Forelimb muscle (tissue), 1 donor: ENCODE measurements around the gene ADCY3. TPM values are rescaled to one million over a fixed set of nuclear protein-coding genes. Genes with fewer than 3 reads are reported as not detected.

Experiments
- DNase-seq: peaks from one replicate; pipeline ENCODE4 v3.0.0-alpha.2; 2013; ENCODE audit warnings: low read depth
- polyA plus RNA-seq: library from polyadenylated mRNA; unstranded; fragments of 120-200 nt; gene quantifications from one replicate; pipeline ENCODE4 v1.2.1, GENCODE V29; 2013; ENCODE audit not compliant: insufficient read length

The ADCY3 gene
- polyA plus RNA-seq, 1 donor: 22.0 TPM

DNA sequence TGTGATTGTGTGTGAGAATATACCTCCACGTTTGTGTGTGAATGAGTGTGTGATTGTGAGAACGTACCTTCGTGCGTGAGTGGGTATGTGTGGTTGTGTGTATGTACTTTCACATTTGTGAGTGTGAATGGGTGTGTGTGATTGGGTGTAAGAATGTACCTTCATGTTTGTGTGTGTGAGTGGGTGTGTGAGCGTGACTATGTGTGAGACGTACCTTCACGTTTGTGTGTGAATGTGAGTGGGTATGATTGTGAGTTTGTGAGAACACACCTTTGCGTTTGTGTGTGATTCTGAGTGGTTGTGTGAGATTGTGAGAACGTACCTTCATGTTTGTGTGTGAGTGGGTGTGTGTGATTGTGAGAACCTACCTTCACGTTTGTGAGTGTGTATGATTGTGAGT, 5.8 kb upstream of the ADCY3 start:
- DNase-seq: no peak

- DNase-seq: no peak
Observed at GRCh38 chr2:24924732-24925131, 4.7 kb upstream of the ADCY3 start.

GRCh38 chr2:24924266-24924665, 4.2 kb upstream of the ADCY3 start:
- DNase-seq: no peak

GRCh38 chr2:24923106-24923505, 3.1 kb upstream of the ADCY3 start:
- no peak for DNase-seq

- DNase-seq: no peak
Observed at GRCh38 chr2:24922556-24922955, 2.5 kb upstream of the ADCY3 start.

- DNase-seq: no peak
Observed at GRCh38 chr2:24920809-24921441, 888 bp upstream of the ADCY3 start.

- DNase-seq: no peak
Observed at GRCh38 chr2:24919506-24920097, 435 bp downstream of the ADCY3 start.

GRCh38 chr2:24919037-24919505, 966 bp downstream of the ADCY3 start:
- no peak for DNase-seq

GRCh38 chr2:24918326-24919036, 1.6 kb downstream of the ADCY3 start:
- DNase-seq: no peak

GRCh38 chr2:24917731-24918325, 2.2 kb downstream of the ADCY3 start:
- DNase-seq: no peak

GRCh38 chr2:24917086-24917485, 3.0 kb downstream of the ADCY3 start:
- DNase-seq: no peak

DNA sequence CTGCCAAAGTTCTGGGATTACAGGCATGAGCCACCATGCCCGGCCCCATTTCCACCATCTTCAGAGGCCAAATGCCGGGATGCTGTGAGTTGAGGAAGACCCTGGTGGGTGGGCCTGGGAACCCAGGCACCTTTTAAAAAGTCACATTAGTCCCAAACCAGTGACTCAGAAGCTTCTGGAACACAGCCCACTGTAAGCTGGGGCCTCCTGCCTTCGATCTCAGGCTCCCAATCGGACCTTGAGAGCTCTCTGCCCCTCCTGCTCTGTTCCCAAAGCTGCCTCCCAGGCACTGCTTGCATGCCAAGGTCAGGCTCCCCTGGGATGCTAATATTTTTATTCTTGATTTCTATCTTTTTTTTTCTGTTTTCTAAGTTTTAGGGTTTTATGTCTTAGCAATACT, 4.2 kb downstream of the ADCY3 start:
- DNase-seq: no peak

DNA sequence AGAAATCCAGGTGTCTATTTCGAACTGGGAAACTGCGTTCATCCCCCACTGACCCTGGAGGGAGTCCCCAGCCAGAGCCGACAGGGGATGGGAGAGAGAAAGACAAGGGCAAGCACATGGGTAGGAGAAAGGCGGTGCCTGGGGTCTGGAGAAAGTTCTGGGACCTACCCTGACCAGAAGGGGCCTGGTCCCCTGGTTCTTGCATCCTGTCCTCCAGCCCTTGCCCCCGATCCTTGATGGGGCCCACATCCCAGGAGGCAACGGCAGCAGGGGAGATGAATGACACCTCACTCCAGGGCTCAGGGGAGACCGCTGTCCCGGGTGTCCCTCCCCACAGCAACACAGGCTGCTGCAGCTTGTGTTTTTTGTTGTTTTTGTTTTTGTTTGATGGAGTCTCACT, 4.9 kb downstream of the ADCY3 start:
- DNase-seq: no peak

GRCh38 chr2:24914713-24915112, 5.3 kb downstream of the ADCY3 start:
- DNase-seq: no peak

GRCh38 chr2:24913911-24914310, 6.1 kb downstream of the ADCY3 start:
- DNase-seq: no peak

DNA sequence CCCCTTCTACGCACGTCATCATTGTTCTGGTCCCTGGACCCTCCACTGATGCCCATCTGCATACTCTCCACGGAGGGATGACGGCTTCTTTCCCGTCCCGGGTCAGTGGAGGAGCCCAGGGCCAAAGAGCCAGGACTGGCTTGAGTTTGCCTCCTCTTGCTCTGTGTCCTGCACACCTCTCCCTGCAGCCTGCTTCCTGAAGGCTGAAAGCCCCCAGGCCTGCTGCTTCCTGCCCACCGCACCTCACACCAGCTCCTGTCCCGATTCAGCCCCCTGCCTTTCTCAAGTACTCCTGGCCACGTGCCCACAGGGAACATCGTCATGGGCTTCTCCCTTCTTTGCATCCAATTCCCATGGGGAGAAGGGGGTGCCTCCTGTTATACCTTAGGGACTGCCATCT, 7.1 kb downstream of the ADCY3 start:
- DNase-seq: no peak

DNA sequence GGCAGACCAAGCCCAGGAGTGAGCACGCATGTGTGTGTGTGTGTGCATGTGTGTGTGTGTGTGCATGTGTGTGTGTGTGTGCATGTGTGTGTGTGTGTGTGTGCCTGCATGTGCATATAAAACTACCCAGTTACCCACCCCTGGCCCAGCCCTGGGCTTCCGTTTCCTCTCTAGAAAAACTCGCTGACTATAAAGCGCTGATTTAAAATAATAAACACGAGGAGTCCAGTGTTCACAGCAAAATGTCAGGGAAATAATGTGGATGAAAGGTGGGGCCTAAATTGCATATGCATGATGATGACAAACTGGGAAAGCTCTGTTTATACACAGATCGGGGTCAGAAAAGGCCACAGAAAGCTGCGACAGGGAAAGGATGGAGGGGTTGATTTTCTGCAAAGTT, 7.5 kb downstream of the ADCY3 start:
- no peak for DNase-seq

- no peak for DNase-seq
Observed at GRCh38 chr2:24910245-24910644, 9.8 kb downstream of the ADCY3 start.

GRCh38 chr2:24909555-24910177, 10.4 kb downstream of the ADCY3 start:
- DNase-seq: no peak

GRCh38 chr2:24908461-24908901, 11.6 kb downstream of the ADCY3 start:
- DNase-seq: no peak

DNA sequence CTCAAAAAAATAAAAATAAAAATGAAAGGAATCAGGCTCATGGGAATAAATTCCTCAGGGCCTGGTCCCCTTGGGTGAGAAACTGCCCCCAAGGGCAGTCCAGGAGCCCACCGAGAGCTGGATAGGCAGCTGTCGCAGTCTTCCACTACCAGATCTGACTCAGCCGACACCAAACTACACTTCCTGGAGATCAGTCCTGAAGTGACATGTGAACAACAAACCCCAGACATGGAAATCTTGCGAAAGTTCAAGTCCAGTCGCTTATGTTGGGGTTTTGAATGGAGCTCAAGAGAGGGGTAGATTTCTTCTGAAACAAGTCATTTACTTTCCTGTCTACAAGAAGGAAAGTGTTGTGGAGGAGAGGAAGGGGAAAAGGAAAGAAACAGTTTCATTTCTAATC, 12.9 kb downstream of the ADCY3 start:
- DNase-seq: no peak

- DNase-seq: no peak
Observed at GRCh38 chr2:24906466-24906865, 13.6 kb downstream of the ADCY3 start.
